ENCODE data around the gene KAZN.
"Not testable (repeated sequence)": the region's sequence is repeated elsewhere in the genome, so short reads cannot be mapped to it uniquely, and the experiment has no call there.

KAZN gene

GRCh38 chr1:14598498-14599182, at the start of gene KAZN:
Gene KAZN, plus strand, starts transcription at chr1:14598685.
- no peak for DNase-seq

- DNase-seq = no peak
Observed at GRCh38 chr1:14549897-14550620, 48.4 kb upstream of the KAZN start.

DNA sequence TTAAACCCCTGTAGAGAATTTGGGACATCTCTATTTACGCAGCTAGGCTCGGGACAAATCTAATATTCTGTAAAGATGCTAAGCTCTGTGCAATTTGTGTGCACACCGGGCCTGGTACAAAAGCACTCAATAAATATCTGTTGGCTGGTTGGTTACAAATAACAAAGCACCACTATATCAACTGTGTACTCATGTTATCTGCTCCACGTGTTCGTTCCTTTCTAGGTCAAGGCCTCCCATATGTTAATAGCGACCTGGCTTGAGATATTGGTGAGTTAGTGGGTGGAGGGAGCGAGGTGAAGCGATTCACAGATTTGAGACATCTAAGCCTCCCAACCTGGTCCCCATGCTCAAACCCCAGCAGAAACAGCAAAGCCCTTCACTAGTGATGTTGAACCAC, 47.1 kb upstream of the KAZN start:
- DNase-seq = no peak

- no peak for DNase-seq
Observed at GRCh38 chr1:14552246-14552965, 46.1 kb upstream of the KAZN start.

GRCh38 chr1:14553711-14554110, 44.8 kb upstream of the KAZN start:
- no peak for DNase-seq

- DNase-seq = no peak
Observed at GRCh38 chr1:14555091-14555490, 43.4 kb upstream of the KAZN start.

DNA sequence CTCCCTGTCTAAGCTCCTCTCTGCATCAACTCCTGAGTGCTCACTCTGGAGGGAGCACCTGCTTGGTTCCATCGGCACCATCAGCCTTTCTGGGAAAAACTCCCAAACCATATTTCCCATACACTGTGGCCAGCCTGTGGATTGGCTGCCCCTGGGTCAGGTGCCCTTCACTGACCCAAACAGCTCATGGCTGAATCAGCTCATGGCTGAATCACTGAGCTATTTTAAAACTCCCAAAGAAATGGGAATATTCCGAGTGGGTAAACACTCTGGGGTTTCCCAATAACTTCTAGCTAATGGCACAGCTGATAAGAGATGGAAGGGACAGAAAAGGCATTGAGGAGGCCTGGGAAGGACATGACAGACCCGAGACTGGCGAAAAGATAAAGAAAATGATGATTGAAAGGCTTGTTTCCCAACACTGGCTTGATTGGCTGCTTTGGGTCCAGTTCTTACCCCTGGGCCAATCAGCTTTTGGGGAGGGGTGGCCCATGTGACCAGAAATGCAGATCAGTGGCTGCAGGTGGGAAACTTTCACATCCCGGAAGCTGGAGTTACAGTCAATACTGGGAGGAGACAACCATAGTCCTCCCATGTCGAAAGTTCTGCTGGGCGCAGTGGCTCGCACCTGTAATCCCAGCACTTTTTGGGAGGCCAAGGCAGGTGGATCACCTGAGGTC, 37.3 kb upstream of the KAZN start:
- no peak for DNase-seq

DNA sequence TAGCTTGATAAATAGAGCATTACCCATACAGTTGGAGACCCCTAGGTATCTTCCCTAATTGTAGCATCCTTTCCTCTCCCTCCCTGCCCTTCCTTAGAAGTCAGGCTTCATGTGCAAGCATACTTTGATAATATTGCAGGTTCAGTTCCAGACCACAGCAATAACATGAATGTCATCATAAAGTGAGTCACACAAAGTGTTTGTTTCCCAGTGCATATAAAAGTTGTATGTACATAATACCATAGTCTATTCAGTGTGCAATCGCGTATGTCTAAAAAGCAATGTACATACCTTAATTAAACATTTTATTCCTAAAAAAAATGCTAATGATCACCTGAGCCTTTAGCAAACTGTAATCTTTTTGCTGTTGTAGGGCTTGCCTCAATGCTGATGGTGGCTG, 33.4 kb upstream of the KAZN start:
- no peak for DNase-seq

DNA sequence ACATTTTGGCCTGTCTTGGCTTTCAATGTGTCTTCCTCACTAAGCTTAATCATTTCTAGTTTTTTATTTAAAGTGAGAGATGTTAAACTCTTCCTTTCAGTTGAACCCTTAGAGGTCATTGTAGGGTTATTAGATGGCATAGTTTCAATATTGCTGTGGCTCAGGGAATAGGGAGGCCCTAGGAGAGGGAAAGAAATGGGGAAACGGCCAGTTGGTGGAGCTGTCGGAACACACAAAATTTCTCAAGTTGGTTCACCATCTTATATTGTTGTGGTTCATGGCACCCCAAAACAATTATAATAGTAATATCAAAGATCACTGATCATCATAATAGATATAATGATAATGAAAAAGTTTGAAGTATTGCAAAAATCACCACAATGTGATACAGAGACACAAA, 31.4 kb upstream of the KAZN start:
- DNase-seq = no peak

DNA sequence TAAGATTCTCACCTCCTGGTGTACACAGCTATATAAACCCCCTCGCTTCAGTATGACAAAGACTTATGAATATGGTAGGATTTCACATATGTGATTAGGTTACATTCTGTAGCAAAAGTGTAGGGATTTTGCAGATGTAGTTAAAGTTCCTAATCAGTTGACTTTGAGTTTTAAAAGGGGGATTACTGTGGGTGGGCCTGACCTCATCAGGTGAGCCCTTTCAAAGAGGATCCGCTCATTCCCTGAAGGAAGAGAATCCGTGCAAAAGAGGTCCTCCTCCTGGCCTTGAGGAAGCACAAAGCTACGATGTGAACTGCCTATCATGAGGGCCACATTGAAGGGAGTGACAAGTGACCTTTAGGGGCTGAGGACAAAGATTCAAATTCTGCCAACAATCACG, 30.6 kb upstream of the KAZN start:
- DNase-seq = no peak

GRCh38 chr1:14568716-14569355, 29.6 kb upstream of the KAZN start:
- DNase-seq = no peak

DNA sequence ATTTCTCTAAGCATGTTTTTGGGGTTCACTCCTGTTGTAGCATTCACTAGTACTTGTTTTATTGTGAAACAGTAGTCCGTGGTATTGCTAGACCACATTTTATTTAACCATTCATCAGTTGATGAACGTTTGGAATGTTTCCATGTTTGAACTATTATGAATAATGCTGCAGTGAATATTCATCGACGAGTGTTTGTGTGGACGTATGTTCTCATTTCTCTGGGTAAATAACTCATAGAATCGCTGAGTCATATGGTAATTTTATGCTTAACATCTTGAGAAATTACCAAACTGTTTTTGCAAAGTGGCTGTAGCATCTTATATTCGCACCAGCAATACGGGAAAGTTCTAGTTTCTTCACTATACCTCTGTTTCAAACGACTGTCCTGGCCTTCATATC, 28.0 kb upstream of the KAZN start:
- no peak for DNase-seq

DNA sequence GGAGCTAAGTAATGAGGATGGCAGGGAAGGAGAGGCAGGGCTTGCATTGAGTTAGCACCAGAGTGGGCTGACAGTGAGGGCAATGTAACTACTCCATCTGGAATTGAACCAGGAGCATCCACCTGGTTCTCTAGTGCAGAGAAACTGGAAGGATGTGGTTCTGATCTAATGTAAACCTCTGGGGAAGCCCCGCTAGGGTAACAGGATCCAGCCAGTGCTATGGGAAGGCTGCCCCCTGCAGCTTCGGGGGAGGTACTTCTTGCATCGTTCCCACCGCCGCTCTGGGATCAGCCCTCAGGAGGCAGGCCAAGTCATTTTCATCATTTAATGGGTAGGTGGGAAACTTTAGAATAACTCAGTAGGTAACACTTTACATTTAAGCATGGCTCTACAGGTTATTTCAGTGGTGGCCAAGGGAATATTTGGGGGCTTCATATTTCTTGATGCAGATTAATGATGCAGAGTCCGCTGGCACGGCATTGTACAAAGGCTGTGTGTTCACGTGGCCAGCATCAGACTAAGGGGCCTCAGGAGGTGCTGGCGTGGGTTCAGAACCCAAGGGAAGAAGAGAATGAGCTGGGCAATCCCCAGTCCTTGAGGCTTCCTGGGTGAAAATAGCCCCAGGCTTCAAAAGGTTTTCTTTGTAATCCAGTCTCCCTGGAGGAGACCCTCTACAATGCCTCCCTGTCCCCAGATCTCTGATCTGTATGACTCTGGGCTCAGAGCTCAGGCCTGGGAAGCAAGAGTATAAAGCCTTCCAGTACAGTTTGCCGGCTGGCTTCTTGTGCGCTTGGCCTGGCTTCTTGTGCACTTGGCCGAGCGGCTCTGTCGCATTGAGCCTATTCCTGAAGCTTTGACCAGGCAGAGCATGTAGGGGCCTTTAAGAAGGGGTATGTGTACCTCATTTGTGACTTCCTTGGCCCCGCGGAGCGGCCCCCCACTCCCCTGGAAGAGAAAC, 26.4 kb upstream of the KAZN start:
- no peak for DNase-seq

GRCh38 chr1:14572861-14573260, 25.6 kb upstream of the KAZN start:
- no peak for DNase-seq

- no peak for DNase-seq
Observed at GRCh38 chr1:14576155-14576554, 22.3 kb upstream of the KAZN start.

- no peak for DNase-seq
Observed at GRCh38 chr1:14577261-14577660, 21.2 kb upstream of the KAZN start.

GRCh38 chr1:14578156-14578555, 20.3 kb upstream of the KAZN start:
- no peak for DNase-seq

DNA sequence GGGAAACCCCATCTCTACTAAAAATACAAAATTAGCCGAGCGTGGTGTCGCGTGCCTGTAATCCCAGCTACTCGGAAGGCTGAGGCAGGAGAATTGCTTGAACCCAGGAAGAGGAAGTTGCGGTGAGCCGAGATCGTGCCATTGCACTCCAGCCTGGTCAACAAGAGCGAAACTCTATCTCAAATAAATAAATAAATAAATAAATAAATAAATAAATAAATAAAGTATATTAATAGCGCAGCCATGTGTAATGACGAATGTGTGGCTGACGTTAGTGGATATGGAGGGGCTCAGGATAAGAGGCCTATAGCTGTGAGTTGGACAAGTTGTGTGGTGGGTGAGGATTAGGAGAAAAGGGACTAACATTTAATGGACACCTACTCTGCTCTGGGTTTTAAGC, 18.2 kb upstream of the KAZN start:
- not testable (repeated sequence) for DNase-seq

- DNase-seq = no peak
Observed at GRCh38 chr1:14580986-14581385, 17.5 kb upstream of the KAZN start.

- DNase-seq = no peak
Observed at GRCh38 chr1:14583788-14584187, 14.7 kb upstream of the KAZN start.

DNA sequence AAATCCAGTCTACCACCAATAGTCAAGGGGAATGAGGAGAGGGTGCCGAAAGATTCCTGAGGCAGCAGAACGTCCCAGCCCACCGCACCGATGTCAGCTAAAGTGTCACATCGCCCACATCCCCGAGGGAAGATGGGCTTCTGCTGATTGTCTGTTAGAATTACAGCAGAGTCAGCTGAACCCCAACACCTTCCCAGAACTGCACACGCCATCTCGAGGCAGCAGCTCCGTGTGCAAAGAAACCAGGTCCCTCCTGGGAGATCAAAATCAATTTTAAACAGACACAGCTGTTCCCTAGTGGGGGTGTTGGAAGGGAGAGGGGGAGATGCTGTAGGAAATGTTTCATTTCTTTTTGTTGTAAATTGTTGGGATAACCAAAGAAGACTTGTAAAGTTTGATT, 12.8 kb upstream of the KAZN start:
- DNase-seq = no peak

All from stimulated activated CD4-positive, alpha-beta T cell treated with anti-CD3 and anti-CD28 coated beads, Interleukin-4, amount 100 ng/mL, for 4 hours (primary cell).